Neuronal stem cell (in vitro differentiated cells): Measurements from ENCODE around the gene PLD1.

Source experiments
- DNase-seq: peaks from one replicate; pipeline ENCODE4 v3.0.0-alpha.2; 2013; ENCODE audit warnings: low spot score
- H2AFZ ChIP-seq: one replicate; pipeline ENCODE4 v1.6.1; 2013; ENCODE audit warnings: mild to moderate bottlenecking, low read length, inconsistent platforms
- H2AK5ac ChIP-seq: 2 replicates; pipeline ENCODE4 v1.6.1; 2013; ENCODE audit warnings: low read depth, mild to moderate bottlenecking, inconsistent platforms, low read length, moderate library complexity, mixed read lengths
- H2BK120ac ChIP-seq: 2 replicates; pipeline ENCODE4 v1.6.1; 2013; ENCODE audit warnings: low read depth, mild to moderate bottlenecking, inconsistent platforms, low read length, moderate library complexity, mixed read lengths
- H2BK12ac ChIP-seq: one replicate; pipeline ENCODE4 v1.6.1; 2013; ENCODE audit warnings: low read length, inconsistent platforms
- H2BK15ac ChIP-seq: 2 replicates; pipeline ENCODE4 v1.6.1; 2013; ENCODE audit warnings: mild to moderate bottlenecking, low read length, inconsistent platforms, mixed read lengths
- H2BK5ac ChIP-seq: one replicate; pipeline ENCODE4 v1.6.1; 2013; ENCODE audit warnings: inconsistent platforms, mild to moderate bottlenecking, low read length, moderate library complexity
- H3K14ac ChIP-seq: one replicate; pipeline ENCODE4 v1.6.1; 2013; ENCODE audit warnings: low read length, inconsistent platforms
- H3K18ac ChIP-seq: 2 replicates; pipeline ENCODE4 v1.6.1; 2013; ENCODE audit warnings: low read length, inconsistent platforms
- H3K23ac ChIP-seq: 2 replicates; pipeline ENCODE4 v1.6.1; 2013; ENCODE audit warnings: low read depth, mild to moderate bottlenecking, mixed read lengths, low read length, inconsistent platforms; ENCODE audit not compliant: poor library complexity
- H3K27ac ChIP-seq: replicated peaks from 3 replicates; pipeline ENCODE4 v1.5.1; 2013; ENCODE audit warnings: low read length, inconsistent platforms
- H3K27me3 ChIP-seq, 3 experiments: 2 replicates each; pipeline ENCODE4 v1.6.1; 2013; ENCODE audit warnings: low read length in 3 of 3, mild to moderate bottlenecking in 2 of 3, inconsistent platforms in 1 of 3, low read depth in 1 of 3, mixed read lengths in 1 of 3, moderate library complexity in 1 of 3; ENCODE audit not compliant: control insufficient read depth in 3 of 3, insufficient read depth in 3 of 3
- H3K36me3 ChIP-seq, 2 donors: replicated peaks in 1 of 2; 2 replicates each; pipeline ENCODE4 v1.6.1; 2013; ENCODE audit warnings: low read length in 2 of 2; ENCODE audit not compliant: control insufficient read depth in 2 of 2, insufficient read depth in 2 of 2
- H3K4ac ChIP-seq: 2 replicates; pipeline ENCODE4 v1.6.1; 2013; ENCODE audit warnings: inconsistent platforms, mild to moderate bottlenecking, low read length, moderate library complexity
- H3K4me1 ChIP-seq, 2 donors: 1 replicate in 1 of 2; 2 replicates in 1 of 2; pipeline ENCODE4 v1.6.1; 2013; ENCODE audit warnings: low read length in 2 of 2, low read depth in 1 of 2; ENCODE audit not compliant: control insufficient read depth in 2 of 2, insufficient read depth in 1 of 2
- H3K4me2 ChIP-seq: one replicate; pipeline ENCODE4 v1.6.1; 2013; ENCODE audit warnings: mild to moderate bottlenecking, low read length, inconsistent platforms; ENCODE audit not compliant: insufficient read depth, poor library complexity, severe bottlenecking
- H3K4me3 ChIP-seq, 2 donors: 2 replicates each; pipeline ENCODE4 v1.5.1; 2013; ENCODE audit warnings: low read length in 2 of 2, mild to moderate bottlenecking in 2 of 2, inconsistent platforms in 1 of 2, moderate library complexity in 1 of 2
- H3K79me1 ChIP-seq: one replicate; pipeline ENCODE4 v1.6.1; 2013; ENCODE audit warnings: low read depth, mild to moderate bottlenecking, inconsistent platforms, low read length, moderate library complexity
- H3K9ac ChIP-seq: one replicate; pipeline ENCODE4 v1.6.1; 2013; ENCODE audit warnings: mild to moderate bottlenecking, low read depth, low read length, inconsistent platforms; ENCODE audit not compliant: poor library complexity
- H3K9me3 ChIP-seq, 2 donors: replicated peaks in 1 of 2; 2 replicates each; pipeline versions ENCODE3 to v1.6.1; 2013; ENCODE audit warnings: low read length in 2 of 2, mild to moderate bottlenecking in 2 of 2, inconsistent platforms in 1 of 2, low read depth in 1 of 2, mixed read lengths in 1 of 2, moderate library complexity in 1 of 2; ENCODE audit not compliant: control insufficient read depth in 2 of 2, insufficient read depth in 1 of 2
- H4K8ac ChIP-seq: one replicate; pipeline ENCODE4 v1.6.1; 2013; ENCODE audit warnings: low read depth, mild to moderate bottlenecking, inconsistent platforms, low read length, moderate library complexity
- H4K91ac ChIP-seq: one replicate; pipeline ENCODE4 v1.6.1; 2013; ENCODE audit warnings: low read length, low read depth, mild to moderate bottlenecking, inconsistent platforms; ENCODE audit not compliant: poor library complexity
- WGBS, 2 donors: extraction: QIAGEN DNeasy Blood & Tissue Kit; methylation state at CpG; one replicate each; pipeline ENCODE4 v1.1.7; 2013; ENCODE audit warnings: missing lambda C conversion rate in 2 of 2, mixed read lengths in 1 of 2; ENCODE audit not compliant: insufficient read length in 2 of 2, insufficient replicate concordance in 1 of 2; ENCODE audit errors: extremely low coverage in 2 of 2; 5-methylcytosine and 5-hydroxymethylcytosine counted together

Gene PLD1

DNA sequence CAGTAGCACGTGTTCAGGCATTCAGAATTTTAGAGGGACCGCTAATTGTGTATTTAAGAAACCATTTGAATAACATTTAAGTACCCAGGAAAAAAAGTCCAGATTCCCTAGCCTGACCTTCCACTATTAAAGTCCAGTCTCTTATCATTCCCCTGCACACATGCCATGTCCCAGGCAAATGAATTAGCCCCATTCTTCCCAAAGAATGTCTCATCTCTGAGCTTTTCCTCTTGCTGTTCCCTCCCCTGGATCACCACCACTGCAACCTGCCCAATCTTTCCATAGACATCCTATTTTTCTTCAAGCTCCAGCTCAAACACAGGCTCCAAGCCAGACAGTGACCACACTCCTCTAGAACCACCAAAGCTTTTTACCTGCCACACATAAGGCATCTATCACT, 25.9 kb downstream of the PLD1 start:
- Histone ChIP-seq H3K9ac (no peak overlapping the region), H2BK5ac (no peak overlapping the region), H2BK15ac (no peak overlapping the region), H3K18ac (no peak overlapping the region), H3K79me1 (no peaks in the 10 kb centered on the region), H3K14ac (no peak overlapping the region), H3K4me3 (no peak overlapping the region), H2BK12ac (no peak overlapping the region), H3K4me1 (no peaks in the 10 kb centered on the region), H3K23ac (no peak overlapping the region), H3K9me3 (no peaks in the 10 kb centered on the region), H2AFZ (no peak overlapping the region), H3K27ac (no peak overlapping the region), H4K8ac (no peak overlapping the region), H3K27me3 (no peaks in the 10 kb centered on the region), H3K36me3 (no peaks in the 10 kb centered on the region), H2BK120ac (no peak overlapping the region), H3K4me2 (no peak overlapping the region), H4K91ac (no peak overlapping the region), H2AK5ac (no peak overlapping the region), H3K4ac (no peak overlapping the region)
- no CpG with 5 or more reads among the region's 2 CpGs for WGBS, 2 donors
- no peak for DNase-seq

DNA sequence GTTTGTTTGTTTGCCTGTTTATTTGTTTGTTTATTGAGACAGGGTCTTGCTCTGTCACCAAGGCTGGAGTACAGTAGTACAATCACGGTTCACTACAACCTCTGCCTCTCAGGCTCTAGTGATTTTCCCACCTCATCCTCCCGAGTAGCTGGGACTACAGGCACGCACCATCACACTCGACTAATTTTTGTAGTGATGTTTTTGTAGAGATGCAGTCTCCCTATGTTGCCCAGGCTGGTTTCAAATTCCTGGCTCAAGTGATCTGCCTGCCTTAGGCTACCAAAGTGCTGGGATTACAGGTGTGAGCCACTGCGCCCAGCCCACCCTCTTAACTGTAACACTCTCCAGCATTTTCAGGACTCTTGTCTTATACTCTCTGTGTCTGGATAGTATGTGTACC, 26.7 kb downstream of the PLD1 start:
- Histone ChIP-seq H3K4me1 (no peaks in the 10 kb centered on the region), H3K9me3 (no peaks in the 10 kb centered on the region), H3K36me3 (no peaks in the 10 kb centered on the region), H2BK120ac (no peak overlapping the region), H3K27ac (no peak overlapping the region), H2BK12ac (no peak overlapping the region), H4K8ac (no peak overlapping the region), H2BK5ac (no peak overlapping the region), H3K4ac (no peak overlapping the region), H4K91ac (no peak overlapping the region), H3K23ac (no peak overlapping the region), H3K18ac (no peak overlapping the region), H3K27me3 (no peaks in the 10 kb centered on the region), H2AK5ac (no peak overlapping the region), H3K14ac (no peak overlapping the region), H3K4me3 (no peak overlapping the region), H3K4me2 (no peak overlapping the region), H2AFZ (no peak overlapping the region), H2BK15ac (no peak overlapping the region), H3K9ac (no peak overlapping the region), H3K79me1 (no peaks in the 10 kb centered on the region)
- no peak for DNase-seq
- WGBS, 2 donors = no CpG with 5 or more reads among the region's 5 CpGs

DNA sequence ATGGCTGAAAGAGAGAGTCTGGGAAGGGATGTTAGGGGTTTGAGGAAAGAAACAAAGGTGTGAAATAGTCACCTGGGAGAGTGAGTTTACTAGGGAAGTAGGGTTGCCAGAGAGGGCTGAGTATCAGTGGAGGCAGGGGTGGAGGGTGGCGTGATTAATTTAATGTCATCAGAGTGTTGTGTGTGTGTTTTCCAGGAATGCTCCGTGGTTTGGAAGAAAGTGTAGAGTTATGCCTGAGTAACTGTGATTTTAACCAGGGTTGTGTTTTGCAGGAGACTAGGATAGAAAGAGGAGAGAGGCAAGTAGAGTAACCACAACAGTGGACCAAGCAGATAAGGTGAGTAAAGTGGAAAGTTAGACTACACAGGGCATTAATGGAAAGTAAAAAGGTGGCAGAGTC, 27.2 kb downstream of the PLD1 start:
- Histone ChIP-seq H3K4ac (no peak overlapping the region), H4K8ac (no peak overlapping the region), H3K27ac (no peak overlapping the region), H3K4me2 (no peak overlapping the region), H2BK15ac (no peak overlapping the region), H2AK5ac (no peak overlapping the region), H3K36me3 (no peaks in the 10 kb centered on the region), H3K79me1 (no peaks in the 10 kb centered on the region), H2BK12ac (no peak overlapping the region), H2AFZ (no peak overlapping the region), H3K14ac (no peak overlapping the region), H4K91ac (no peak overlapping the region), H3K4me1 (no peaks in the 10 kb centered on the region), H3K18ac (no peak overlapping the region), H3K23ac (no peak overlapping the region), H2BK120ac (no peak overlapping the region), H3K9me3 (no peaks in the 10 kb centered on the region), H3K4me3 (no peak overlapping the region), H3K27me3 (no peaks in the 10 kb centered on the region), H2BK5ac (no peak overlapping the region), H3K9ac (no peak overlapping the region)
- no CpG with 5 or more reads among the region's 2 CpGs for WGBS, 2 donors
- no peak for DNase-seq

DNA sequence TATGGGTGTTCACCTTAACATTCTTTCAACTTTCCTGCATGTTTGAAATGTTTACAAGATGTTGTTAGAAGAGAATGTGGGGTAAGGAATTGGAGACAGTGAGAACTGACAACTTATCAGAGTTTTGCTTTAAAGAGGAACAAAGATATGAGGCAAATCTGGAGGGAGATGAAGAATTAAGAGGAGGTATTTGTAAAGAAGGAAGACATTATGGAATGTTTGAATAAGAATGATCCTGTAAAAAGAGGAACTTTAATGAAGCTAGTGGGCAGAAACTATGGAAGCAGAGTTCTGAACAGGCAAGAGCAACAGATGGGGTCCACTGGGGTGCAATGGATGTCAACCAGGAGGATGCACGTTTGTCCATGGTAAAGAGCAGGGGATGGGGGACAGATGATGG, 27.7 kb downstream of the PLD1 start:
- Histone ChIP-seq H3K14ac (no peak overlapping the region), H4K8ac (no peak overlapping the region), H2AFZ (no peak overlapping the region), H3K27me3 (no peaks in the 10 kb centered on the region), H3K79me1 (no peaks in the 10 kb centered on the region), H2AK5ac (no peak overlapping the region), H3K18ac (no peak overlapping the region), H3K23ac (no peak overlapping the region), H3K4me3 (no peak overlapping the region), H2BK12ac (no peak overlapping the region), H2BK5ac (no peak overlapping the region), H3K36me3 (no peaks in the 10 kb centered on the region), H3K4me1 (no peaks in the 10 kb centered on the region), H3K4ac (no peak overlapping the region), H2BK15ac (no peak overlapping the region), H3K27ac (no peak overlapping the region), H3K9ac (no peak overlapping the region), H3K4me2 (no peak overlapping the region), H4K91ac (no peak overlapping the region), H2BK120ac (no peak overlapping the region), H3K9me3 (no peaks in the 10 kb centered on the region)
- no CpG with 5 or more reads among the region's 1 CpG for WGBS, 2 donors
- no peak for DNase-seq
